ENCODE measurements around the gene FRMD4B.

Gene FRMD4B

DNA sequence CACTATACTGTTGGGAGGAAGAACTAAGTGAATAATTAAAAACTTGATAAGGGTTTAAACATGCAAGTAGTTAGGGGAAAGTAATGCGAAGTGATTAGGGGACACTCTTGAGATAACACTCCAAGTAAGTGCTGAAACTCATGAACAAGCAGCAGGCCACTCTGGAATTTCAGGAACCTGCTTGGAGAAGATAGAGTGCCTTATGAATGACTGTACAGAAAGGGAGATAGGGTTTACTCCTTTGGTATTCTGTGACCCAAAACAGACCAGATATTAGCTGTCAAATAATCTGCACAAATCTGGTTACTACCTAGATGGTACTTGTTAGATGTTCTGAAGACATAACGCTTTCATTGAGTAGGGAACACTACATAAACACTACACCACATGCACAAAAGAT lies 85.6 kb downstream of the FRMD4B start:
- no peak overlapping the region for H3K27ac ChIP-seq (replicated peaks)
- TF ChIP-seq, protein P1, sequence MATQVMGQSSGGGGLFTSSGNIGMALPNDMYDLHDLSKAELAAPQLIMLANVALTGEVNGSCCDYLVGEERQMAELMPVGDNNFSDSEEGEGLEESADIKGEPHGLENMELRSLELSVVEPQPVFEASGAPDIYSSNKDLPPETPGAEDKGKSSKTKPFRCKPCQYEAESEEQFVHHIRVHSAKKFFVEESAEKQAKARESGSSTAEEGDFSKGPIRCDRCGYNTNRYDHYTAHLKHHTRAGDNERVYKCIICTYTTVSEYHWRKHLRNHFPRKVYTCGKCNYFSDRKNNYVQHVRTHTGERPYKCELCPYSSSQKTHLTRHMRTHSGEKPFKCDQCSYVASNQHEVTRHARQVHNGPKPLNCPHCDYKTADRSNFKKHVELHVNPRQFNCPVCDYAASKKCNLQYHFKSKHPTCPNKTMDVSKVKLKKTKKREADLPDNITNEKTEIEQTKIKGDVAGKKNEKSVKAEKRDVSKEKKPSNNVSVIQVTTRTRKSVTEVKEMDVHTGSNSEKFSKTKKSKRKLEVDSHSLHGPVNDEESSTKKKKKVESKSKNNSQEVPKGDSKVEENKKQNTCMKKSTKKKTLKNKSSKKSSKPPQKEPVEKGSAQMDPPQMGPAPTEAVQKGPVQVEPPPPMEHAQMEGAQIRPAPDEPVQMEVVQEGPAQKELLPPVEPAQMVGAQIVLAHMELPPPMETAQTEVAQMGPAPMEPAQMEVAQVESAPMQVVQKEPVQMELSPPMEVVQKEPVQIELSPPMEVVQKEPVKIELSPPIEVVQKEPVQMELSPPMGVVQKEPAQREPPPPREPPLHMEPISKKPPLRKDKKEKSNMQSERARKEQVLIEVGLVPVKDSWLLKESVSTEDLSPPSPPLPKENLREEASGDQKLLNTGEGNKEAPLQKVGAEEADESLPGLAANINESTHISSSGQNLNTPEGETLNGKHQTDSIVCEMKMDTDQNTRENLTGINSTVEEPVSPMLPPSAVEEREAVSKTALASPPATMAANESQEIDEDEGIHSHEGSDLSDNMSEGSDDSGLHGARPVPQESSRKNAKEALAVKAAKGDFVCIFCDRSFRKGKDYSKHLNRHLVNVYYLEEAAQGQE (IDR thresholded peaks at IDR 0.05; ENCODE audit: insufficient replicate concordance, low read depth), result no peak
- TF ChIP-seq POLR2AphosphoS5 (IDR thresholded peaks at IDR 0.05; ENCODE audit: low read depth) (no peak), GABPA (IDR thresholded peaks at IDR 0.05; ENCODE audit: low read depth) (no peak), SPI1 (IDR thresholded peaks at IDR 0.05; ENCODE audit: borderline replicate concordance, low read depth) (no peak), CTCF (IDR thresholded peaks at IDR 0.05; ENCODE audit: insufficient read depth, low read length) (no peak)
- H3K27me3 ChIP-seq (ENCODE audit: insufficient read depth, poor library complexity, severe bottlenecking), result no peaks in the 10 kb centered on the region
- no peak for DNase-seq (ENCODE audit: low read depth in 1 of 2, low spot score in 1 of 2)
- H3K4me3 ChIP-seq (replicated peaks; ENCODE audit: insufficient read depth, low read length), result no peak overlapping the region

DNA sequence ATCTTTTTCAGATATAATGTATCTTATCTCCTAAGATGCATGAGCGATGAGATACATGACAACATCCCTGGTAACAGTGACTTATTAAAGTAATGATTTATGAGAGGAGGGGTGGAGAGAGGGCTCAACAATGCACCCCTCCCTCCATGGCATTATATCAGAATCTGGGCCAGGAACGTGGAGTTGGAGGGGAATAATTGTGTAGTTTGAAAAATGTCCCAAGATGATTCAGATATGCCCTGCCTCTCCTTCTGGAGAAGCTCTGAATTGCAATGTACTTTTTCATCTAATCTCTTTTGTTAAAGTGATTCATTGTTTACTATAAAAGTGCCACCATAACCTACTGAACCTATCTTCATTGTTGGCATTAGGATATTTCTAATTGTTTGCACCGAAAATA lies 86.5 kb downstream of the FRMD4B start:
- TF ChIP-seq SPI1 (IDR thresholded peaks at IDR 0.05; ENCODE audit: borderline replicate concordance, low read depth), result no peak
- TF ChIP-seq GABPA (IDR thresholded peaks at IDR 0.05; ENCODE audit: low read depth), result no peak
- TF ChIP-seq, protein P1 (IDR thresholded peaks at IDR 0.05; ENCODE audit: insufficient replicate concordance, low read depth), result no peak
- no peak for TF ChIP-seq POLR2AphosphoS5 (IDR thresholded peaks at IDR 0.05; ENCODE audit: low read depth)
- TF ChIP-seq CTCF (IDR thresholded peaks at IDR 0.05; ENCODE audit: insufficient read depth, low read length), result no peak
- H3K27ac ChIP-seq (replicated peaks), result no peak overlapping the region
- no peaks in the 10 kb centered on the region for H3K27me3 ChIP-seq (ENCODE audit: insufficient read depth, poor library complexity, severe bottlenecking)
- DNase-seq (ENCODE audit: low read depth in 1 of 2, low spot score in 1 of 2), result no peak
- H3K4me3 ChIP-seq (replicated peaks; ENCODE audit: insufficient read depth, low read length), result no peak overlapping the region

- DNase-seq (ENCODE audit: low read depth in 1 of 2, low spot score in 1 of 2), result no peak
- Histone ChIP-seq H3K27me3 (ENCODE audit: insufficient read depth, poor library complexity, severe bottlenecking) (no peaks in the 10 kb centered on the region), H3K27ac (replicated peaks) (no peak overlapping the region), H3K4me3 (replicated peaks; ENCODE audit: insufficient read depth, low read length) (no peak overlapping the region)
- TF ChIP-seq POLR2AphosphoS5 (IDR thresholded peaks at IDR 0.05; ENCODE audit: low read depth), result no peak
- no peak for TF ChIP-seq GABPA (IDR thresholded peaks at IDR 0.05; ENCODE audit: low read depth)
- TF ChIP-seq SPI1 (IDR thresholded peaks at IDR 0.05; ENCODE audit: borderline replicate concordance, low read depth), result no peak
Observed at GRCh38 chr3:69297501-69297900, 88.4 kb downstream of the FRMD4B start.

GRCh38 chr3:69296995-69297394 lies 88.9 kb downstream of the FRMD4B start:
- no peak for TF ChIP-seq SPI1 (IDR thresholded peaks at IDR 0.05; ENCODE audit: borderline replicate concordance, low read depth)
- no peak for TF ChIP-seq GABPA (IDR thresholded peaks at IDR 0.05; ENCODE audit: low read depth)
- TF ChIP-seq CTCF (IDR thresholded peaks at IDR 0.05; ENCODE audit: insufficient read depth, low read length), result no peak
- Histone ChIP-seq H3K27me3 (ENCODE audit: insufficient read depth, poor library complexity, severe bottlenecking) (no peaks in the 10 kb centered on the region), H3K27ac (replicated peaks) (no peak overlapping the region), H3K4me3 (replicated peaks; ENCODE audit: insufficient read depth, low read length) (no peak overlapping the region)
- DNase-seq (ENCODE audit: low read depth in 1 of 2, low spot score in 1 of 2), result no peak
